Muscle layer of duodenum (tissue), 2 donors: ENCODE data around the gene SYDE2.
"Not testable (repeated sequence)": the region's sequence is repeated elsewhere in the genome, so short reads cannot be mapped to it uniquely, and the experiment has no call there.

ENCODE experiments used
- H3K27ac ChIP-seq: one replicate; pipeline ENCODE4 v1.7.0; 2013; ENCODE audit warnings: mild to moderate bottlenecking, low read length
- H3K27me3 ChIP-seq: one replicate; pipeline ENCODE4 v1.7.0; 2013; ENCODE audit warnings: low read depth, mild to moderate bottlenecking, control low read depth, low read length
- H3K36me3 ChIP-seq, 2 donors: one replicate each; pipeline ENCODE4 v1.7.0; 2013; ENCODE audit warnings: low read length in 2 of 2, control low read depth in 1 of 2, mild to moderate bottlenecking in 1 of 2; ENCODE audit not compliant: insufficient read depth in 2 of 2, control insufficient read depth in 1 of 2
- H3K4me1 ChIP-seq, 2 donors: one replicate each; pipeline ENCODE4 v1.7.0; 2013; ENCODE audit warnings: low read length in 2 of 2, mild to moderate bottlenecking in 2 of 2, control low read depth in 1 of 2, moderate library complexity in 1 of 2; ENCODE audit not compliant: insufficient read depth in 2 of 2, control insufficient read depth in 1 of 2
- H3K4me3 ChIP-seq, 2 donors: one replicate each; pipeline ENCODE4 v1.7.0; 2013; ENCODE audit warnings: low read length in 2 of 2, low read depth in 1 of 2, mild to moderate bottlenecking in 1 of 2
- H3K9me3 ChIP-seq, 2 donors: one replicate each; pipeline ENCODE4 v1.7.0; 2013; ENCODE audit warnings: low read length in 2 of 2, control low read depth in 1 of 2, mild to moderate bottlenecking in 1 of 2; ENCODE audit not compliant: control insufficient read depth in 1 of 2
- donor health status: healthy.

Gene SYDE2

GRCh38 chr1:85187021-85187420 is 13.8 kb downstream of the SYDE2 start:
- H3K27me3 ChIP-seq, H3K9me3 ChIP-seq, H3K4me3 ChIP-seq, H3K36me3 ChIP-seq, H3K27ac ChIP-seq: not testable (repeated sequence)
- H3K4me1 ChIP-seq, result peaks cover 0 to 13% of the 10 kb centered on the region in 2 donors

GRCh38 chr1:85184245-85184644 is 16.6 kb downstream of the SYDE2 start:
- H3K27ac ChIP-seq, result no peak overlapping the region
- no peak overlapping the region for H3K4me3 ChIP-seq
- peaks cover 0 to 13% of the 10 kb centered on the region in 2 donors for H3K4me1 ChIP-seq
- no peaks in the 10 kb centered on the region for H3K27me3 ChIP-seq
- H3K9me3 ChIP-seq, result no peaks in the 10 kb centered on the region
- H3K36me3 ChIP-seq, result no peaks in the 10 kb centered on the region

GRCh38 chr1:85182700-85183099 is 18.1 kb downstream of the SYDE2 start:
- peaks cover 0 to 11% of the 10 kb centered on the region in 2 donors for H3K4me1 ChIP-seq
- no peaks in the 10 kb centered on the region for H3K9me3 ChIP-seq
- no peaks in the 10 kb centered on the region for H3K36me3 ChIP-seq
- H3K27me3 ChIP-seq, result no peaks in the 10 kb centered on the region
- no peak overlapping the region for H3K27ac ChIP-seq
- no peak overlapping the region for H3K4me3 ChIP-seq

- H3K27me3 ChIP-seq, result no peaks in the 10 kb centered on the region
- no peak overlapping the region for H3K4me3 ChIP-seq
- no peaks in the 10 kb centered on the region for H3K36me3 ChIP-seq
- no peaks in the 10 kb centered on the region for H3K9me3 ChIP-seq
- no peak overlapping the region for H3K27ac ChIP-seq
- H3K4me1 ChIP-seq, result peaks cover 0 to 11% of the 10 kb centered on the region in 2 donors
Observed at GRCh38 chr1:85180869-85181268, 19.9 kb downstream of the SYDE2 start.

- H3K27ac ChIP-seq, result no peak overlapping the region
- H3K27me3 ChIP-seq, result no peaks in the 10 kb centered on the region
- peaks cover 0 to 11% of the 10 kb centered on the region in 2 donors for H3K4me1 ChIP-seq
- H3K4me3 ChIP-seq, result no peak overlapping the region
- no peaks in the 10 kb centered on the region for H3K36me3 ChIP-seq
- no peaks in the 10 kb centered on the region for H3K9me3 ChIP-seq
Observed at GRCh38 chr1:85179522-85179921, 21.3 kb downstream of the SYDE2 start.

- Histone ChIP-seq H3K27me3 (no peaks in the 10 kb centered on the region), H3K27ac (no peak overlapping the region), H3K4me3 (no peak overlapping the region), H3K4me1 (peaks cover 0 to 11% of the 10 kb centered on the region in 2 donors), H3K9me3 (no peaks in the 10 kb centered on the region), H3K36me3 (no peaks in the 10 kb centered on the region)
Observed at GRCh38 chr1:85178396-85178795, 22.4 kb downstream of the SYDE2 start.

GRCh38 chr1:85174503-85174902 is 26.3 kb downstream of the SYDE2 start:
- no peaks in the 10 kb centered on the region for H3K27me3 ChIP-seq
- no peak overlapping the region for H3K4me3 ChIP-seq
- peaks cover 0 to 7% of the 10 kb centered on the region in 2 donors for H3K4me1 ChIP-seq
- no peaks in the 10 kb centered on the region for H3K9me3 ChIP-seq
- no peaks in the 10 kb centered on the region for H3K36me3 ChIP-seq
- H3K27ac ChIP-seq, result no peak overlapping the region

- peaks cover 0 to 4% of the 10 kb centered on the region in 2 donors for H3K4me1 ChIP-seq
- H3K9me3 ChIP-seq, result no peaks in the 10 kb centered on the region
- H3K4me3 ChIP-seq, result no peak overlapping the region
- H3K27ac ChIP-seq, result no peak overlapping the region
- H3K36me3 ChIP-seq, result peaks cover 0 to 4% of the 10 kb centered on the region in 2 donors
- no peaks in the 10 kb centered on the region for H3K27me3 ChIP-seq
Observed at GRCh38 chr1:85172684-85173337, 28.0 kb downstream of the SYDE2 start.

- H3K27ac ChIP-seq, result no peak overlapping the region
- H3K4me1 ChIP-seq, result peaks cover 0 to 4% of the 10 kb centered on the region in 2 donors
- H3K4me3 ChIP-seq, result no peak overlapping the region
- no peaks in the 10 kb centered on the region for H3K9me3 ChIP-seq
- no peaks in the 10 kb centered on the region for H3K27me3 ChIP-seq
- peaks cover 0 to 9% of the 10 kb centered on the region in 2 donors for H3K36me3 ChIP-seq
Observed at GRCh38 chr1:85171721-85172120, 29.1 kb downstream of the SYDE2 start.

- no peaks in the 10 kb centered on the region for H3K27me3 ChIP-seq
- H3K9me3 ChIP-seq, result no peaks in the 10 kb centered on the region
- no peak overlapping the region for H3K27ac ChIP-seq
- no peak overlapping the region for H3K4me3 ChIP-seq
- H3K36me3 ChIP-seq, result peaks cover 0 to 9% of the 10 kb centered on the region in 2 donors
- H3K4me1 ChIP-seq, result peaks cover 0 to 4% of the 10 kb centered on the region in 2 donors
Observed at GRCh38 chr1:85168884-85169283, 31.9 kb downstream of the SYDE2 start.

- Histone ChIP-seq H3K4me1 (no peaks in the 10 kb centered on the region), H3K27ac (no peak overlapping the region), H3K4me3 (no peak overlapping the region), H3K9me3 (no peaks in the 10 kb centered on the region), H3K36me3 (peaks cover 0 to 9% of the 10 kb centered on the region in 2 donors), H3K27me3 (no peaks in the 10 kb centered on the region)
Observed at GRCh38 chr1:85166351-85166750, 34.5 kb downstream of the SYDE2 start.

GRCh38 chr1:85158910-85159309 is 41.9 kb downstream of the SYDE2 start:
- no peak overlapping the region for H3K4me3 ChIP-seq
- no peaks in the 10 kb centered on the region for H3K27me3 ChIP-seq
- H3K9me3 ChIP-seq, result no peaks in the 10 kb centered on the region
- H3K36me3 ChIP-seq, result no peaks in the 10 kb centered on the region
- H3K27ac ChIP-seq, result no peak overlapping the region
- H3K4me1 ChIP-seq, result no peaks in the 10 kb centered on the region
